OCI-LY1 (cell line): ENCODE measurements around the gene RAB11FIP3.

Source experiments
- EZH2 ChIP-seq: fragments of 200-600 bp; sonication (generic), shearing (Covaris generic); IDR thresholded peaks from 2 replicates; pipeline ENCODE4 v1.8.0; 2017; ENCODE audit warnings: borderline replicate concordance, mixed run types, mild to moderate bottlenecking, antibody characterized with exemption, low read length, moderate library complexity, mixed read lengths
- TF ChIP-seq, protein P1 (sequence below): fragments of 200-600 bp; sonication (generic), shearing (Covaris generic); IDR thresholded peaks from 2 replicates; pipeline ENCODE4 v1.5.1; 2017; ENCODE audit warnings: mild to moderate bottlenecking, antibody characterized with exemption, low read length, moderate library complexity, mixed read lengths

DNA sequence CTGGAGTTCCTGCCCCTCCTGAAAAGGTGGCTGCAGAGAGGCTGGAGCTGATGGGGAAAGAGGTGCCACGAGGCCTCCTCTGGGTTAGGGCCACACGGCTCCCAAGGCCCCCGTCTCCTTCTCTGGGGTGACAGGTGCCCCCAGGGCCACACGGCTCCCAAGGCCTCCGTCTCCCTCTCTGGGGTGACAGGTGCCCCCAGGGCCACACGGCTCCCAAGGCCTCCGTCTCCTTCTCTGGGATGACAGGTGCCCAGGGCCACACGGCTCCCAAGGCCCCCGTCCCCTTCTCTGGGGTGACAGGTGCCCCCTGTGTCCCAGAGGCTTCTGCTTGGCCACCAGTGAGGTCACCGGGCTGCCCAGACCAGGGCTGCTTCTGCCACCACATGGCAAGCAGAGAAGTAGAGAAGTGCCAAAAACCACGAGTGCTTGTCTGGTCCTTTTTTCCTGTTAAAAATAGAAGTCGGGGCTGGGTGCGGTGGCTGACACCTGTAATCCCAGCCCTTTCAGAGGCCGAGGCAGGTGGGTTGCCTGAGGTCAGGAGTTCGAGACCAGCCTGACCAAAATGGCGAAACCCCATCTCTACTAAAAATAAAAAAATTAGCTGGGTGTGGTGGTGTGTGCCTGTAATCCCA is 106.2 kb downstream of the RAB11FIP3 start:
- no peak for TF ChIP-seq EZH2
- TF ChIP-seq, protein P1, sequence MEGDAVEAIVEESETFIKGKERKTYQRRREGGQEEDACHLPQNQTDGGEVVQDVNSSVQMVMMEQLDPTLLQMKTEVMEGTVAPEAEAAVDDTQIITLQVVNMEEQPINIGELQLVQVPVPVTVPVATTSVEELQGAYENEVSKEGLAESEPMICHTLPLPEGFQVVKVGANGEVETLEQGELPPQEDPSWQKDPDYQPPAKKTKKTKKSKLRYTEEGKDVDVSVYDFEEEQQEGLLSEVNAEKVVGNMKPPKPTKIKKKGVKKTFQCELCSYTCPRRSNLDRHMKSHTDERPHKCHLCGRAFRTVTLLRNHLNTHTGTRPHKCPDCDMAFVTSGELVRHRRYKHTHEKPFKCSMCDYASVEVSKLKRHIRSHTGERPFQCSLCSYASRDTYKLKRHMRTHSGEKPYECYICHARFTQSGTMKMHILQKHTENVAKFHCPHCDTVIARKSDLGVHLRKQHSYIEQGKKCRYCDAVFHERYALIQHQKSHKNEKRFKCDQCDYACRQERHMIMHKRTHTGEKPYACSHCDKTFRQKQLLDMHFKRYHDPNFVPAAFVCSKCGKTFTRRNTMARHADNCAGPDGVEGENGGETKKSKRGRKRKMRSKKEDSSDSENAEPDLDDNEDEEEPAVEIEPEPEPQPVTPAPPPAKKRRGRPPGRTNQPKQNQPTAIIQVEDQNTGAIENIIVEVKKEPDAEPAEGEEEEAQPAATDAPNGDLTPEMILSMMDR, result no peak
